HG03469 (cell line): Measurements from ENCODE around the gene PDGFC.

Source experiments
- ATAC-seq: cut with Tn5 transposase; IDR thresholded peaks from one replicate; pipeline ENCODE4 v1.9.1; 2021; ENCODE audit warnings: mild to moderate bottlenecking, moderate library complexity, moderate number of reproducible peaks; ENCODE audit not compliant: unreplicated experiment

The PDGFC gene

DNA sequence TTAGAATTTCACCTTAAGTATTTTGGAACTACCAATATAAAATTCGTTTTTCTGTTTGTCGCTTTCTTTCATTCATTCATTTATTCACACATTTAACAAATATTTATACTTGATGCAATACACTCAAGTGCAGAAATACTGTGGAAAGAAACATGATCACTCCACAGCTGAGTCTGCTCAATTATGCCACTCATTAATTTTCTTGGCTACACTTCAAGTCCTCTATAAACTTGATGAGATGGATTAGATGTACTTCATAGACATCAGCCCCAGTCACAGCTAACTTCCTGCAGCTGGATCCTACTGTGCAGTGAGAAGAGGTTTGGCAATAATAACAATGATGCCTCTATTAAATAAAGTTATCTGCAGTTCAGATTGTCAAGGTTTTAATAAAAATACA is 208.1 kb downstream of the PDGFC start:
- ATAC-seq = no peak

DNA sequence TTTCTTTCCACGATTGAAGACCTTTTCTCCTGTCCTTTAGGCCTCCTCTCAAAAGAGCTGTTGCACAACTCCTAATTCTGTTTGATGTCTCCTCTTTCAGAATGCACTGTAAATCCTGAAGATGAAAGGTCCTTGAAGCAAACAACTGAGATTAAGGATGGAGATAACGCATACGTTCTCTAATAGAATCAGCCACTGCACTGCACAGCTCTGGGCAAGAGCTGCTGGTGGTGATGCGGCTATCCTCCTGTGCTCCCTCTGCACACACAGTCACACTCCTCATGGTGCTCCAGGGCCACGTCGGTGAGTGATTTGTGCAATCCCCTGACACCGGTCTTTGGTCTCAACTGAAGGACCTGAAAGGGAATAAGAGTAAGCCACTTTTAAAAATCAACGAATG is 208.7 kb downstream of the PDGFC start:
- ATAC-seq = no peak

DNA sequence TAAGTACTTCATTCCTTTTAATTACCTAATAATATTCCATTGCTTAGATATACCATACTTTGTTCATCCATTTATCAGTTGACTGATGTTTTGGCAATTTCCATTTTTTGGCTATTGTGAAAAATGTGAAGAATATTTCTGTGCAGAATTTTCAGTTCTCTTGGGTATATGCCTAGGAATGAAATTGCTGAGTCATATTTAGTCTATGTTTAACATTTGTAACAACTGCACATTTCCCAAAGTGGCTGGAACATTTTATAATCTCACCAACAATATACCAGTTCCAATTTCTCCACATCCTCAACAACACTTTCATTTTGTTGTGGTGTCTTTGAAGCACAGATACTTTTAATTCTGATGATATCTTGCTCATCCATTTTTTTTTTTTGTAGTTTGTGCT is 215.5 kb downstream of the PDGFC start:
- no peak for ATAC-seq

DNA sequence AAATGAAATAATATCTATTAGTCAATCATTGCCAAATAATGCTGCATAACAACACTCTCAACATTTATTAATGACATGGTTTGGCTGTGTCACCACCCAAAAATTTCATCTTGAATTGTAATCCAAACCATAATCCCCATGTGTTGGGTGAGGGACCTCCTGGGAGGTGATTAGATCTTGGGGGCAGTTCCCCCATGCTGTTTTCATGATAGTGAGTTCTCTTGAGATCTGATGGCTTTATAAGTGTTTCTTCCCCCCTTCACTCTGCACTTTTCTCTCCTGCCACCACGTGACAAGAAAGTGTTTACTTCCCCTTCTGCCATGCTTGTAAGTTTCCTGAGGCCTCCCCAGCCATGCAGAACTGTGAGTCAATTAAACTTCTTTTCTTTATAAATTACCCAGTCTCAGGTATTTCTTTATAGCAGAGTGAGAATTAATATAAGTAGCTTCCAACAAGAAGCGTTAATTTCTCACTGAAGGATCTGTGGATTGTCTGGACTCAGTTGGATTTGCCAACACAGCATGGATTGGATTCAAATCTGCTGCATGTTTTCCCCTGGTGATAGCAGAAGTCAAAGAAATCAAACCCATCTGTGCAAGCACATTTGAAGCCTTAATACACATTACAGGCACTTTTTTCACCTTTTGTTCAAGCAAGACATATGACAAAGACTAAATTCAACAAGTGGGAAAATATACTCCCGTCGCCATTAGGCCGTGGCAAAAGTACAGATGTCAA is 216.6 kb downstream of the PDGFC start:
- ATAC-seq = no peak

DNA sequence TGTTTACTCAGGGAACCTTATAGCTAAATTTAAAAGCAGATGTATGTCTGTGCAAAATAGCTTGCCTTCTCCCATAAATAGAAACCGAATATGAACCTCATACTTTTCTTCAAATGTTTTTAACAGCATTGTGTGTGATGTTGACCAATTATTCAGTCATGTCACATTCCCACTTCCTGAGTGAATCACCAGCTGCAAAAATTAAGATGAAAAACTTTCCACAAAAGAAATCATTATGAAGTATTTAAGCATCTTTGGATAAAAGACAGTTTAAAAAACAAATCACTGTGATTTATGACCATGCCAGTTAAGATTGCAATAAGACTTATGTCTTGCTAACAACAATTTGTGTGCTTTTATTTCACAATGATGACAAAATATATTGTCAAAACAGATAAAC is 220.1 kb downstream of the PDGFC start:
- no peak for ATAC-seq

DNA sequence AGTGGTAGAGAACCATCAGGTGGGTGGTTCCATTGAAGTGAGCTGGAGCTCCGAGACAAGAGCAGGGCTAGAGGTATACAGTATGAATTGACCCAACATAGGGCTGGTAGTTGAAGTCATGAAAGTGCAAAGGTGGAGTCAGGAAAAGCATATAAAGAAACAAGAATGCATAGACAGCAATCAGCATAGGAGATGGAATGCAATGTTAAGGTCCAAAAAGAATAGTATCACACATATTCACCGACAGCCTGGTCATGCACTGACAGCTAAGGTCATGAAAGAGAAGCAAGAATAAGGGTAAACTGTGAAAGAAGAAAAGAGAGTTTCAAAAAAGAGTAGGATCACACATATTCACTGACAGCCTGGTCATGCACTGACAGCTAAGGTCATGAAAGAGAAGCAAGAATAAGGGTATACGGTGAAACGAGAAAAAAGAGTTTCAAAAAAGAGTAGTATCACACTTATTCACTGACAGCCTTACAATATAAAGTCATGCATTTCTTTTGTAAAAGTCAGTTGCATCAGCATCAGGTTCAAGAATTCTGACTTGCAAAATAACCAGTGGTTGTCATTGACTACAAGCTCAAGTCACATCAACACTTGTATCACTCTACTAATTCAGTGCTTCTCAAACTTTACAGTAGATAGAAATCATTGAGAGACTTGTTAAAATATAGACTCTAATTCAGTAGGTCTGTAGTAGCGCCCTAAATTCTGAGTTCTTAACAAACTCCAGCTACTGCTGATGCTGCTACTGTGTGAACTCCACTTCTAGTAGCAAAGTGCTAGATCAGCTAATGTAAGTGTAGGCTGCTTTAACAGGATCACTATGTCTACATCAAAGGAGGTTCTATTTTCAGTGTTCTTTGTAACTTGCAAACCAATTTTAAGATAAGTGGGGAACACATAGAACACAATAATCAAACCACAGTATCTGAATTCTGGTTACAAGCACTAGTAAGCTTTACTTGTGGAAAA is 221.9 kb downstream of the PDGFC start:
- ATAC-seq = no peak

DNA sequence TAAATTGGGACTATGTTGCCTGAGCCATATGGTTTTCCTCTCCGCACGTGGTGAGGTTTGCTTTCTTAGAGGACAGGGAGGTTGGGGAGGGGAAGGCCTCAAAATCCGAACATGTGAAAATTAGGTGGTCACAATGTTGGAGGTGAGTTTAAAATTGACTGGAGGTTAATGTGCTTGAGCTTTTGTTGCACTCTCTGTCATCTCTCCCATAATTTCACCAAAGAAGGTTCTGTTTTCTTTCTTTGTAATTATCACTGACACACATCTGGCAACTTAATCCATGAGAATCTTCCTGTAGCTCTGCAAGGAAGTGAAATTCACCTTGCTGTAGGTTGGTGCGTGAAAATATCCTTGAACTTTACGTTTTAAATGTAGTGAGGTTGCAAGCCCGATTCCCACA is 225.5 kb downstream of the PDGFC start:
- no peak for ATAC-seq

DNA sequence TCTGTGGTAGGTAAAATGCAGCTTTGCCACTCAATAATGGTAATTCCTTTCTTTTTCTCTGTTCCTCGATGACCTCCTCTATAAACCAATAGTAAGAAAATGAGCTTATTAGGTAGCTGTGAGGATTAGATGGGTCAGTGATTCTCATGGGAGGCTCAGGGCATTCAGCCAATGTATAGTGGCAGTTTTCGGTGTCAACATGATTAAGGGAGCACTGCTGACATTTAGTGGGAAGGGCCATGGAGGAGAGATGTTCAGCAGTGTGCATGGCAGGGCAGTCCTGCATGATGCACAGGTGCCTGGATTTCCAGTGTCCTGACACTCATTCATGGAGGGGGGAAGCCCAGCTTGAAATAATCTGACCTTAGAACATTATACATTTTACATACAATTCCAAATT is 232.8 kb downstream of the PDGFC start:
- no peak for ATAC-seq

DNA sequence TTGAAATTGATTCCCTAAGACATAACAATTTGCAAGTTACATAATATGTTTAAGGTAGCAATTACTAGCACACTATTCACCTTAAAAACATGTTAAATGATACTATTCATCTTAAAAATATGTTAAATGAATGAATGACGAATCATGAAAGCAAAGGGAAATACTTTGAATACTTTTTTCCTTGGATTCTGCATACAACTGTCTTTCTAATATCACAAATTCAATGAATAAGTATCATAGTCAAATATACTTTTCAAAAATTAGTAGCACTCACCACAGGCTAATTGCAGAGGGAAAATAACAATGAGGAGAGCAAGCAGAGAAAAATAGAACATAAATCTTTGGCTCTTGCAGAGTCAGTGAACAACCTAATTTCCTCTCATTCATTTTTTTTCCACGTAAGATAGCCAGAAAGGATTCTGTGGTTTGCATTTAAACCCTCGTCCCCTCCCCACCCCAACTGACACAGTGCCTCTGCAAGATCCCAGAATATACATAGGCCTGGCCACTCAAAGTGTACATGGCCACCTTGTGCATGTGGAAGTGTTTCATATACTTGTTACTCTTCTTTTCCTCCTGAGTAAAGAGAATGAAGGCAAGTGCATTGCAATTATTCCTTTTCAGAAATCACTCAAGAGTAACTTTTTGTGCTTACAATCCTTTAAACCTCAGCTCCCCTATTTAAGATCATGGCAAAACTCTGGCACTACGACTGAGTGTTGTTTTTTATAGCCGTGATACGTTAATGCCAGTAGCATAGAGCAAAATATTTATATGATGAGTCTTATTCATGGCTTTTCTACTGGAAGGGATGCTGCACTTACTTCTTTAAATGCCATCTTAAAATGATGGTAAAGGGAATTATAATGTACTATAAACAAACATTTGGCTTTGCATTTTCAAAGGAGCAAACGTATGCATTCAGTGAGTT is 236.4 kb downstream of the PDGFC start:
- no peak for ATAC-seq

DNA sequence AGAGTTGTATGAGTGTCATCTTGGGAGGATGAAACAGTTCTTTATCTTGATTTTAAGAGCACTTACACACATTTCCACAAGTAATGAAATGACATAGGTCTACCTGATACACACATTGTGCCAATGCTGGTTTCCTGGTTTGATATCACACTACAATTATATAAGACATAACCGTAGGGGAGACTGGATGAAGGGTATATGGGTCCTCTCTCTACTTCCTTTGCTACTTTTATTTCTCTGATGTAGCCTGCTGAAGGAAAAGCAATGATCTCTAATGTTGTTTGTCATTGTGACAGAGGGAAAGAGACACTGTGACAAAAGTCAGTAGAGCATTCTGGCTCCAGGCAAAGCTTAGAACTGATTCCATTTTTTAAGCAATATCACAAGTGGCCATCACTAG is 238.0 kb downstream of the PDGFC start:
- no peak for ATAC-seq

DNA sequence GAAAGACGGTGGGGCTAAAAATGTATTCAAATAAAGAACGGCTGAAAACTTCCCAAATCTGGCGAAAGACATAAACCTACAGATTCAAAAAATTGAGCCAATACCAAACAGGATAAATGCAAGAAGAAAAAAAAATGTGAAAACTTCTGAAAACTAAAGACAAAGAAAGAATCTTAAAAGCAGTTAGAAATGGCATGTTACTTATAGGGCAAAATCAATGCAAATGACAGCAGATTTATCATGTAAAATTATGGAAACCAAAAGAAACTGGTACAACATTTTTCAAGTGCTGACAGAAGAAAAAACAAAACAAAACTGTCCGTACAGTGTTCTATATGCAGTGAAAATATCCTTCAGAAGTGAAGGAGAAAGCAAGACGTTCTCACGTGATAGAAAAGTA is 239.0 kb downstream of the PDGFC start:
- ATAC-seq = no peak

DNA sequence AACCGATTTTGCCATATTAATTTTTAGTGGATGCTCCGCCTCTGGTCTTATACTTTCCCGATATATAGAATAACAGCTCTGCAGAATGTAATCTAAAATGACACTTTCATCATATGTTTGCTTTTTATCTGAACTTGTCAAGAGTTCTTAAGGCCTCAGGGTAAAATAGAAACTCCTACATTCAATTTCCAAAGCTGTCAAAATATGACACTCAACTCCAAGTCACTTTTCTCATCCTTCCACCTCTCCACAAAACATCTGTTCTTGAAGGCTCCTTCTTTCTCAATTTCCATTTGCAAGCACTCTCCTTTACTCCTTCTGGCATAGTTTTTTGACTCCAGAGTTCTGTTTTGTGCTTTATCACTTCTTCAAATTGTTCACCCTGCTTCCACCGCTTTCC is 242.2 kb downstream of the PDGFC start:
- ATAC-seq = no peak

DNA sequence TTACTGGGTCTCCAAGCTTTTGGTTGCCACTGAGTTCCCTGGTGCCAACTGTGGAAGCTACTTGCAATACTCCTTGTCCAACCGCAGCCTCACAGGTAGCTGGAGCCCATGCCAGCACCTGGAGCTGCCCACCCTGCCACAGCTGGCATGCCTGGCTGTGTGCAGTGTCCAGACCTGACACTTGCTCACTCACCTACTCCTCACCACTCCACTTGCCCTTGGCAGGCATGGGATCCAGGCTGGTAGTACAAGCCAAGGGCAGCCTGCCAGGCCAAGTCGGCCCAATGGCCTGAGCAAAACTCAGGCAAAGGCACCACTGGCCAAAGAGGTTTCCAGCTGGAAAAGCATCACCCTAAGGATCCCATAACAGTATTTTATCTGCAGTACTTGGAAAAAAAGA is 246.3 kb downstream of the PDGFC start:
- ATAC-seq = no peak

DNA sequence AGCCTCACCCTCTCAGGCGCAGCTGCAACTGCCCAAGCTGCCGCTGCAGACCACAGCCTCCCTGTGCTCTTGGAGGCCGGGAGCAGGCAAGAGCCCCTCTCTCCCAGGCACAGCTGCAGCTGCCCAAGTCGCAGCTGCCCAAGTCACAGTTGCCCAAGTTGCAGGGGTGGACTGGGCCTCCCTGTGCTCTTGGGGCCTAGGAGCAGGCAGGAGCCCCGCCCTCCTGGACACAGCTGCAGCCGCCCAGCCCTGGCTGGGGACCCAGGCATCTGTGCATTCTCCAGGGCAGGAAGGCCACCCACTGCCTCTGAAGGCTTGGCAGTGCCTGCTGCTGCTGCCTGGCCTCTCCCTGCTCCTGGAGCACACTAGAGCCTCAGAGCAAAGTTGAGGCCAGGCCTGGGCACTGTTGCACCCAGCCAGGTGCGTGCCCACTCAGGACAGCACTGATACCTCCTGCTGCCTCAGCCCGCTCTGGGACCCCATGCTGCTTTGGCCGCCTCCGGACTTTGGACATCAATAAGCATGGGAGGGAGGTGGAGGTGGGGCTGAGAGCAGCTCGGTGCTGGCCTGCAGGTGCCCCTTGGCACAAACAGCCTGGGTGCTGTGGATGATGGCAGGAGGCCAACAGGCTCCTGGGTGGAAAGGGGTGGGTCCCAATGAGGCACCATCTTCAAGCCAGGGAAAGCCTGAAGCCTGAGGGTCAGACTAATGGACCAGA is 247.5 kb downstream of the PDGFC start:
- no peak for ATAC-seq

DNA sequence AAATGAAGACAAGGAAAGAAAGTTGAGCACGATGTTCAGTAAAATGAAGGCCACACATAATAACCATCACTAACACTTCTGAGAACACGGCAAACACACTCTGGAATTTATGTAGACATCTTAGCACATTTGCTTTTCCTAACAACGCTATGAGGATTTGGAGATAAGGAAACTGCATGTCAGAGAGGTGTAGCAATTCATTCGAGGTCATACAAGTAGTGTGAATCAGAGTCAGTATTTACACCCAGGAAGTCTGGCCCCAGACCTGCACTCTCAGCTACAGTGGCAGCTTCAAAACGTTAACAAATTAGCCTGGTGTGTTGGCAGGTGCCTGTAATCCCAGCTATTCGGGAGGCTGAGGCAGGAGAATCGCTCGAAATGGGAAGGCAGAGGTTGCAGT is 253.4 kb downstream of the PDGFC start:
- no peak for ATAC-seq

DNA sequence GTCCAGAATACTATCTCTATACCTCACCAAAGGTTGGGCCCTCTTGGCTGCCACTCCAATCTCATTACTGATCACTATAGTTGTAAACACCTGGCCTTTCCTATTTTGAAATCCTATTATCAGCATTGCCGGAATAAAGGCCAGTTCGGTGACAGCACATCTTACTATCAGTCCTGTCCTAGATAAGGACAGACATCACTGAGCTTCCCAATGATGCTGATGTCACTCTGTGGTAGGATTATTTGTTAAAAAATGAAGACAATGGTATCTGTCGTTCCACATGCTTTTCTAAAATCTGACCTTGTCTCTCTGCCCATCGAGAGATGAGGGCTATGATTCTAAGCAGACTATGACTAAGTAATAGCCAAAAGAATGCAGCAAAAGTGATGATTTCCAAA is 260.4 kb downstream of the PDGFC start:
- no peak for ATAC-seq
